Stimulated activated CD8-positive, alpha-beta memory T cell treated with anti-CD3 and anti-CD28 coated beads, Interleukin-12 subunit alpha, Interleukin-12 subunit beta, amount 100 ng/mL, for 1 hour (primary cell): Measurements from ENCODE around the gene CNOT6.

ENCODE experiments used
- DNase-seq: peaks from one replicate; pipeline ENCODE4 v3.0.0-alpha.2; 2020; ENCODE audit warnings: low read depth

Gene CNOT6

DNA sequence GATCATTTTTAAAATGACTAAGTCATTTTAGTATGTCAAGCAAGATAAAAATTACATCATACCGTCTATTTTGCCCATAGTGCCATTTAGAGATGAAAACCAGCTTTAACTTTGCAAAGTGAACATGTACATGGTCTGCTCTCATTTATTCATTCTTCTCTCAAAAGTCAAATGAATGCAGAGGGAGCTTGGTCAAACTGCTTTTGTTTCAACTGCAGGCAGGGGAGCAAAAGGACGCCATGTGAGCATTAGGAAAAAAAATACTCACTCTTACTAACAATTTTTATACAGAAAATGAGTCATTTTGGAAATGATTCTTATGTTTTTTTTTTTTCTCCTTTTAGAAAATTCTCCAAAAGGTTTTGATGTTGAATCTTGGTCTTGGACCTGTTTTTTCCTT lies 81.4 kb downstream of the CNOT6 start:
- no peak for DNase-seq

DNA sequence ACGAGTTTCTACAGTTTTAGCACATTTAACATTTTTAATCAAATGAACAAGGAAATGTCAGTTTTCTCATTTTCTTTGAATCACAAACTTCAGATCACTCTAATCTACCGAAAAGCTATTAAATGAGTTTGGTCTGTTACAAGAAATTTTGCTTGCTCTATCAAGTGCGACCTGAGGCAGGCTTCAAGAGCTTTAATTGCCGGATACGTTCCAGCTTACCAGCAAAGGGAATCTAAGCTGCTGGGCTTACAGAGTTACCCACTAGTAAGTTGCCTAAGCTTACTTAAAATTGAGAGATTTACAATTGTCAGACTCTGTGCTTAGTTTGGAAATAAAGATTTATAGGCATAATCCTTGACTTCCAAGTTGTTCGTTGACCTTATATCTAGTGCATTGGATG lies 86.5 kb downstream of the CNOT6 start:
- no peak for DNase-seq

DNA sequence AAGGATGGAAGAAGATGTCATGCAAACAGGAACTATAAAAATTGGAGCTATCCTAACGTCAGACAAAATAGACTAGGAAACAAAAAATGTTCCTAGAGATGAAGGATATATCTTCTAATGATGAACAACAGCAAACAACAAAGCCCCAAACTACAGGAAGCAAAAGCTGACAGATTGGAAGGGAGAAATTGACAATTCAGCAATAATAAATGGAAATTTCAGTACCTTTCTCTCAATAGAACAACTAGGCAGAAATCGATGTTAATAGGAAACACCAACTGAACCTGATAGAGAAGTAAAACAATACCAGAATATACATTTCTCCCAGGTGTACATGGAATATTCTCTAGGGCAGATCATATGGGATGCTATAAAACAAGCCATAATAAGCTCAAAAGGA lies 89.6 kb downstream of the CNOT6 start:
- DNase-seq: no peak

DNA sequence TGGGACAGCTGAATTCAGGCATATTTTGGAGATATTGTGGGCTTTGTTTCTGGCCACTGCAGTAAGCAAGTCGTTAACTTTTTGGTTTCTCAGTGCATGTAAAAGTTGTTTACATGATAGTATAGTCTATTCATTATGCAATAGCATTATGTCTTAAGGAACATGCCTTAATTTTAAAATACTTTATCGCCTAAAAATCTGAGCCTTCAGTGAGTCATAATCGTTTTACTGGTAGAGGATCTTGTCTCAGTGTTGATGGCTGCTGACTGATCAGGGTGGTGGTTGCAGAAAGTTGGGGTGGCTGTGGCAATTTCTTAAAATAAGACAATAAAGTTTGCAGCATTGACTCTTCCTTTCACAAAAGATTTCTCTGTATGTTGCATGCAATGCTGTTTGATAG lies 92.0 kb downstream of the CNOT6 start:
- DNase-seq: no peak

GRCh38 chr5:180586870-180587269 lies 92.7 kb downstream of the CNOT6 start:
- no peak for DNase-seq

- no peak for DNase-seq
Observed at GRCh38 chr5:180589771-180590542, 95.8 kb downstream of the CNOT6 start.

- DNase-seq: no peak
Observed at GRCh38 chr5:180590543-180591310, 96.5 kb downstream of the CNOT6 start.

DNA sequence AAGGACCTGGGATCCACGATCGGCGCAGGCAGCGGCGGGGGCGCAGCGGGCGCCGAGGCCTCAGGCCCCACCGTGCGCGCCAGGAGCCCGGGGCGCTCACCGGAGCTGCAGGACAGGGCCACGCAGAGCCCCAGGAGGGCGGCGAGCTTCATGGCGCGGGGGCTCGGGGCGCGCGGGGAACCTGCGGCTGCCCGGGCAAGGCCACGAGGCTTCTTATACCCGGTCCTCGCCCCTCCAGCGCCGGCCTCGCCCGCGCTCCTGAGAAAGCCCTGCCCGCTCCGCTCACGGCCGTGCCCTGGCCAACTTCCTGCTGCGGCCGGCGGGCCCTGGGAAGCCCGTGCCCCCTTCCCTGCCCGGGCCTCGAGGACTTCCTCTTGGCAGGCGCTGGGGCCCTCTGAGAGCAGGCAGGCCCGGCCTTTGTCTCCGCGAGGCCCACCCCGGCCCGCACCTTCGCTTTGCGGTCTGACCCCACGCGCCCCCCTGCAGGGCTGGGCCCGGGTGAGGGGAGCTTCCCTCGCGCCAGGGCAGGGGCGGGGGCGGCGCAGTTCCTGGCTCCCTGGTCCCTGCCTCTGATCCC lies 97.2 kb downstream of the CNOT6 start, which contains the start of gene SCGB3A1:
TSS of gene SCGB3A1 (minus strand) at position 189 of the 577 bp plus-strand sequence. CDS start at position 152, 37 bp downstream.
- DNase-seq: no peak

GRCh38 chr5:180592176-180592575 lies 98.0 kb downstream of the CNOT6 start:
- no peak for DNase-seq

GRCh38 chr5:180593446-180594206 lies 99.4 kb downstream of the CNOT6 start:
- DNase-seq: no peak

DNA sequence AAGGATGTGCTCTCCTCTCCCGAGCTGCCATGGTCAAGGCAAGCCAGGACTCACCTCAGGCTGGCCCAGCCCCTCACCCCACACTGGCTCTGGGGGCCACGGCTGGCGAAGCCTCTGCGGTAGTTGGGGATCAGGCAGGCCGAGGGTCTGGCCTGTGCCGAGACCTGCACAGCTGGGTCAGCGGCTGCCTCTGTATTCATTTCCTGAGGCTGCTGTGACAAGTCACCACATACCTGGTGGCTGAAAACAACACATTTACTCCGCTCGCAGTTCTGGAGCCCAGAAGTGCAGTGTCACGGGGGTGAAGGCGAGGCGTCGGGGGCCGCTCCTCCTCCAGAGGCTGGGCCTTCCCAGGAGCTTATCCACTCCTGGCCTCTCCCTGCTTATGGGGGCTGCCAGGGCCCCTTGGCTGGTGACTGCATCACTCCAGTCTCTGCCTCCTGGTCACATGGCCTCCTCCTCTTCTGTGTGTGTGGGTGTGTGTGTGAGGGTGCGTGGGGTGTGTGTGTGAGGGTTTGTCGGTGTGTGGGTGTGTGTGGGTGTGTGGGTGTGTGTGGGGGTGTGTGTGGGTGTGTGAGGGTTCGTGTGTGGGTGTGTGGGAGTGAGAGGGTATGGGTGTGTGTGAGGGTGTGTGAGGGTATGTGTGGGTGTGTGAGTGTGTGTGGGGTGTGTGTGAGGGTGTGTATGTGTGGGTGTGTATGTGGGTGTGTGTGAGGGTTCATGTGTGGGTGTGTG lies 100.3 kb downstream of the CNOT6 start:
- DNase-seq: no peak

DNA sequence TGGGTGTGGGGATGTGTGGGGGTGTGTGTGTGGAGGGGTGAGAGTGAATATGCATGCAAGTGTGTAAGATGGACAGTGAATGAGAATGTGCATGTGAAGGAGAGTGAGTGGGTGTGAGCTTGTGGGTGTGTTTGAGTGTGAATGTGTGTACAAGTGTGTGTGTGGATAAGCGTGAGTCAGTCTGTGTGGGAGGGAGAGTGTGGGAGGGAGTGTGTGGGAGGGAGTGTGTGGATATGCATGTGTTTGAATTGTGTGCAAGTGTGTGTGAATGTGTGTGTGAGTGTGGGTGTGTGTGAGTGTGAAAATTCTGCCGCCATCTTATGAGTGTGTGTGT lies 100.8 kb downstream of the CNOT6 start:
- no peak for DNase-seq

- DNase-seq: no peak
Observed at GRCh38 chr5:180595381-180596114, 101.4 kb downstream of the CNOT6 start.

DNA sequence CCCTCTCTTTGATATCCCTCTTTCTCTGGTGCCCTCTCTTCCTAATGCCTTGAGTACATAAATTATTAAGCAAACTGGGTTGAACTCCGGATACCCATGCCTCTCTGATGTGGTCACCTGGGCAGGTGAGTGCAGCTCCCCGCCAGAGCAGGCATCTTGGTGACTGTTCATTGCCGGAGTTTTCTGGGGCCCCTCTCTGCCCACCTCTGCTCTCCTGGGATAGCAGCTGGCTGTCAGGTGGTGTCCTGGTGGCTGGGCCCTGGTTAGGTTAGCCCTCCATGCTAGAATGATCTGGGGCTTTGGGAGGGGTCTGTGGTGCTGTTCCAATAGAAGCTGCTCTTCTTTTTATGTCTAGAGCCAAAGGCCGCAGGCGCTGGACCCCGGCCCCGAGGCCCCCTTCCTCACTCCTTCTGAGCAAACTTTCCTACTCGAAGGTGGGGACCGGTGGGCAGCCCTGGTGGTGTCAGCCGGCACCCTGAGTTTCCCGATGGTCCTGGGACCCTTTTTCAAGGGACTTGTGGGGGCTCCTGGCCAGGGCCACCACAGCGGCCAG lies 102.0 kb downstream of the CNOT6 start:
- no peak for DNase-seq

GRCh38 chr5:180596668-180597231 lies 102.6 kb downstream of the CNOT6 start:
- no peak for DNase-seq

DNA sequence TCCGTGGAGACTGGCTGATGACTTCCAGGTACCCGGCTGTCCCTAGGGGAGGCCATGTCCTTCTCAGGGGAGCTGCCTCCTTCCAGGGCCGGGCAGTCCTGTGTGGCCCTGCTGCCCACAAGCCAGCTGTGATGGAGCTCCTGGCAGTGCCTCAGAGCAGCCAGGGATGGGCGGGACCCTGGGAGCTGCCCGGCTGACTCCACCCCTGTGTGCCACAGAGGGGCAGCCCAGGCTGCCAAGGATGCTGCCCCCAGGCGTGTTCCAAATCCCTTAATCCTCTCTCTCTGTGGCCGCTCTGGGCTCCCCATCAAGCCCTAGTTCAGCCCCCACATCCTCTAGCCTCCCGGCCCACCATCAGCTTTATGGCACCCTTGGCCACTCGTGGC lies 104.1 kb downstream of the CNOT6 start:
- no peak for DNase-seq

DNA sequence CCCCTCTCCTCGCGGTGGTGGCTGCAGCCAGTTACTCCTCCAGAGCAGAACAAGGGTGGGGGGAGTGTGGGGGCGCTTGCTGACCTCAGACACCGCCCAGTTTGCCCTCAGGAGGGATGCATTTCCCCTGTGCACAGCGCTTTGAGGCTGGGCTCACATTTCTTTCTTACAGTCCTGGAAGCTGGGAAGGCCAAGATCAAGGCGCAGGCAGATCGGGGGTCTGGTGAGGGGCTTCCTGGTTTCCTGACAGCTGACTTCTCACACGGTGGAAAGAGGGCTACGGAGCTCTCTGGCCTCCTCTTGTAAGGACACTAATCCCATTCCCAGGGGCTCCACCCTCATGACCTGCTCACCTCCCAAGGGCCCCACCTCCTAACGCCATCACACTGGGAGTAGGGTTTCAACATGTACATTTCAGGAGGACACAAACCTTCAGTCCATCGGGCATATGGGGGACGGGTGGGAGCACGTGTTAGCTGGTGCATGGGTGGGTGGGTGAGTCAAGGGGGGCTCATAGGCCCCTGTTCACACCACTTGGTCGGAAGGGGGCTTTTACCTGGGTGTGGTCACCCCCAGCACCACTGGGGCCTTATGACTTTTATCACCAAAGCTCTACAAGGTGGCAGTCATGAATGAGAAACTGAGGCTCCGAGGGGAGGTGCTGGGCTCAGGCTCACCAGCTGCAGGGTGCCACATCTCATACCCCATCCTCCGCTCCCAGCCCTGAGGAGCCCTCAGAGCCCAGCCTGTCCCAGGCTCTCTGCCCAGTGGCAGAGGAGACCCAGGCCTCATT lies 104.8 kb downstream of the CNOT6 start:
- no peak for DNase-seq

DNA sequence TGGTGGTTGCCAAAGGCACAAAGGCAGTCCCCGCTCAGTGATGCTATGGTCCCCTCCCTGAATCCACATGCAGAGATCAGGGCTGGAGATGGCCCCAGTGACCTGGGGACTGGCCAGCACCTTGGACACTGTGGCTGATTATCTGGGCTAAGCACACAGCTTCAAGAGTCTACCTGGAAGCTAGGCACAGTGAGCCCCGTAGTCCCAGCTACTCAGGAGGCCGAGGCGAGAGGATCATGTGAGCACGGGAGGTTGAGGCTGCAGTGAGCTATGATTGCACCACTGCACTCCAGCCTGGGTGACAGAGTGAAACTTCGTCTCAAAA lies 105.4 kb downstream of the CNOT6 start:
- DNase-seq: no peak

GRCh38 chr5:180599981-180600553 lies 105.9 kb downstream of the CNOT6 start:
- no peak for DNase-seq
